ENCODE data around the gene RTP5. TPM values are rescaled to one million over a fixed set of nuclear protein-coding genes. Genes with fewer than 3 reads are reported as not detected.

The RTP5 gene
- total RNA-seq, 1 donor from 2014 or later = not detected

- Mint-ChIP-seq H3K27me3 (no peaks in the 10 kb centered on the region), H3K9me3 (peaks cover 3% of the 10 kb centered on the region), H3K4me1 (peaks cover 11% of the 10 kb centered on the region), H3K4me3 (no peak overlapping the region), H3K27ac (no peak overlapping the region), H3K36me3 (ENCODE audit: low read depth) (peaks cover 19% of the 10 kb centered on the region)
- intact Hi-C loops (cut with micrococcal nuclease) = no loop called here
- DNase-seq = no peak
Observed at GRCh38 chr2:241850544-241851324, 18.8 kb upstream of the RTP5 start.

- Mint-ChIP-seq H3K27me3 (no peaks in the 10 kb centered on the region), H3K27ac (no peak overlapping the region), H3K9me3 (no peaks in the 10 kb centered on the region), H3K4me1 (peaks cover 8% of the 10 kb centered on the region), H3K4me3 (no peak overlapping the region), H3K36me3 (ENCODE audit: low read depth) (peaks cover 15% of the 10 kb centered on the region)
- DNase-seq = no peak
- intact Hi-C loops (cut with micrococcal nuclease) = no loop called here
Observed at GRCh38 chr2:241851325-241852115, 18.0 kb upstream of the RTP5 start.

DNA sequence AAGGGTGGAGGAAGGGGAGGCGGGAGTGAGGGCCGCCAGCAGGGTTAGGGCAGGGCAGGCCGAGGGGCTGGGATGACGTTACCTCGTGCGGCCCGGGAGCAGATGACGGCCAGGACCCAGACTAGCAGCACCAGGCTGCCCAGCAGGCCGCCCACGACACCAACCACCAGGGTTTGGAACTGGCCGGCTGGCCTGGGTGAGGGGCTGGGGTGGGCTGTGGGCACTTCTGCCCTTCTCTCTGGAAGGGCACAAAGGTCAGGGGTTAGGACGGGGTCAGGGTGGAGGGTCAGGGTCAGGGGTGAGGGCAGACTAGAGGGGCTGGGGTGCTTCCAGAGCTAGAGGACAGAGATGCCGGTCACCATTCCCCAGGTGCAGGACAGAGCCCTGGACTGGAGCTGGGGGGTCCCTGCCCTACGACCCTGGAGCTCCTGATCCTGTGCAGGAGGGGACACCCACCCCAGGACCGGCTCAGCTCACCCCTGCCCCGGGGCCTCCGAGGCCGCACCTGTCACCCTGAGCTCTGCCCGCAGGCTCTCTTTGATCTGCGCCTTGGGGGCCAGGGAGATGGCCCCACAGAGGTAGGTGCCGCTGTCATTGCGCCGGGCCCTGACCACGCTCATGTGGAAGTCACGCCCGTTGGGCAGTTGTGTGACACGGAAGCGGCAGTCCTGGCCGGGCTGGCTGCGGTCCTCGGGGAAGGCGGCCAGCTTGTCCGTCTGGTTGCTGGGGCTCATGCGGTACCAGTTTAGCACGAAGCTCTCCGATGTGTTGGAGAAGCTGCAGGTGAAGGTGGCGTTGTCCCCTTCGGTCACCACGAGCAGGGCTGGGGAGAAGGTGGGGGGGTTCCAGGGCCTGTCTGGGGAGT lies 17.2 kb upstream of the RTP5 start:
- H3K36me3 Mint-ChIP-seq (ENCODE audit: low read depth) = peaks cover 17% of the 10 kb centered on the region
- H3K4me1 Mint-ChIP-seq = peaks cover 11% of the 10 kb centered on the region
- no peak for DNase-seq

GRCh38 chr2:241852981-241853631 lies 16.4 kb upstream of the RTP5 start:
- H3K27ac Mint-ChIP-seq = no peak overlapping the region
- DNase-seq = no peak
- H3K27me3 Mint-ChIP-seq = no peaks in the 10 kb centered on the region
- intact Hi-C loops (cut with micrococcal nuclease) = no loop called here
- no peak overlapping the region for H3K4me3 Mint-ChIP-seq
- H3K36me3 Mint-ChIP-seq (ENCODE audit: low read depth) = peaks cover 18% of the 10 kb centered on the region
- no peaks in the 10 kb centered on the region for H3K9me3 Mint-ChIP-seq
- peaks cover 11% of the 10 kb centered on the region for H3K4me1 Mint-ChIP-seq

More for the DNA sequence above, 17.2 kb upstream of the RTP5 start:
- intact Hi-C loops (cut with micrococcal nuclease) = no loop called here
- Mint-ChIP-seq H3K4me3 (no peak overlapping the region), H3K27me3 (no peaks in the 10 kb centered on the region), H3K9me3 (no peaks in the 10 kb centered on the region), H3K27ac (no peak overlapping the region)

DNA sequence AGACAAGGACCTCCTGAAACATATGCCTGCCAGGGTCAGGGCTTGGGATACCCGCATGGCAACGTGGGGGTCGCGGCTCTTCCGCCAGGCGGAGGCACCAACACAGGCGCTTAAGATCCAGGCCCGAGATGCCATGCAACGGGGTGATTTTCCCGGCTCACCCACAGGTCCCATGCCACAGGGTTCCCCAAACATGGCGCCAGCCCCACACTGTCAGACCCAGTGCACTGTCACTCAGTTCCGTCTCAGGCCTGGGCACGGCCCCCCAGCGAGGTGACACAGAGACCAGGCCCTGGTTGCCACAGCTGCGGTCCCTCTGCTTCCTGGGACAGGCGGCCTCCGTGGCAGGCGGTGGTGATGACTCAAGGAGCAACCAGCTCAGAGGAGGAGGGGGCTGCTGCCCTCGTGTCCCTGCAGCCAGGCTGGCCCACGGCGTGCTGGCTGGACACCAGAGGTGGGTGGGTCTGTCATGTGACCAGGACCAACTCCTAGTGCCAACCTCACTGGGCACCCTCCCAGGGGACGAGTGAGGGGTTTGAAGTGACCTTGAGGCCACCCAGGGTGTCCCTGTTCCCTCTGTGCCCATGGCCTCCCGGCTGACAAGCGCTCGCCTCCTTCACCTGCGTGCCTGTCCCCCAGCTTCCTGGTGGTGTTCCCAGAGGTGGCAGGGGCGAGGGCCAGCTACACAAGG lies 15.7 kb upstream of the RTP5 start:
- Mint-ChIP-seq H3K27me3 (no peaks in the 10 kb centered on the region), H3K4me3 (no peak overlapping the region), H3K9me3 (no peaks in the 10 kb centered on the region), H3K27ac (no peak overlapping the region), H3K4me1 (peaks cover 11% of the 10 kb centered on the region), H3K36me3 (ENCODE audit: low read depth) (peaks cover 16% of the 10 kb centered on the region)
- DNase-seq = no peak
- intact Hi-C loops (cut with micrococcal nuclease) = no loop called here

DNA sequence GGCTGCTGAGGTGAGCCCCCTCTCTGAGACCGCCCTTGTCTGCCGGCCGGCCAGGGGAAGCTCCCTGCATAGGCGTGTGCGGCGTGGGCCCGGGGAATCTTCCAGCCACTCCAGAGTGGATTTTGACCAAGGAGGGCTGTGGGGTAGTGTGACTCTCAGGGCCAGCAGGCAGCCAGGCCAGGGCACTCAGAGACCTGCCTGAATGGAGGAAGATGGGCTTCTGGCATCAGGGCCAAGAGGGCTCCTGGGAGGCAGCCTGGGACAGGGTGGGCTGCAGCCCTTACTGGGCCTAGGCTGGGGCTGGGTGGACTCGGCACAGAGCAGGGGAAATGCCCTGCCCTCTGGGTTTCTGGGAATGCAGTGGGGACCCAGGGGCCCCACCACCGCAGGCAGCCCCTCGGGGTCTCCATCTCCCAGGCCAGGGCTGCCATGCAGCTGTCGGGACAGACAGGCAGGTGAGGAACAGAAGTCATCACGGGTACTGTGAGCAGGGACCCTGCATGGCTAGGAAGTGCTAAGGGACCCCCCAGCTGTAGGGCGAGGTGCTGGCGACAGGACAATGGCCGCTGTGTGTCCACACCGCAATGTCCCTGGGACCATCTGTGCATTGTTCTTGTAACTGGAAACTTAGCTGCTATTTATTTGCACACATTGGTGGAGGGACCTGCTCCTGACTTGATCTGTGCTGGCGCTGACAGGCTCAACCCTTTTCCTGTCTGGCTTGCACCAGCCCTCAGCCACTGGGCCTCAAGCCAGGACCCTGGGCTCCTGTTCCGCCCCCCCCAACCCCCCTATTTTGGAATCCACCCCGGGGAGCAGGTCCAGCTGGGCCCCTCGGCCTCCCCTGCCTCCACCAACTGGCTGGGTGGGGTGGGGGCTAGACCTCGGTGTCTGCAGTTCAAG lies 14.9 kb upstream of the RTP5 start:
- peaks cover 15% of the 10 kb centered on the region for H3K36me3 Mint-ChIP-seq (ENCODE audit: low read depth)
- H3K27me3 Mint-ChIP-seq = no peaks in the 10 kb centered on the region
- H3K4me1 Mint-ChIP-seq = peaks cover 12% of the 10 kb centered on the region
- H3K27ac Mint-ChIP-seq = no peak overlapping the region
- no peaks in the 10 kb centered on the region for H3K9me3 Mint-ChIP-seq
- H3K4me3 Mint-ChIP-seq = no peak overlapping the region
- intact Hi-C loops (cut with micrococcal nuclease) = no loop called here
- DNase-seq = no peak

- Mint-ChIP-seq H3K9me3 (no peaks in the 10 kb centered on the region), H3K36me3 (ENCODE audit: low read depth) (peaks cover 15% of the 10 kb centered on the region), H3K27me3 (no peaks in the 10 kb centered on the region), H3K27ac (no peak overlapping the region), H3K4me1 (peaks cover 18% of the 10 kb centered on the region), H3K4me3 (peak overlapping the region; percentile 89)
- intact Hi-C loops (cut with micrococcal nuclease) = no loop called here
- no peak for DNase-seq
Observed at GRCh38 chr2:241855245-241855887, 14.2 kb upstream of the RTP5 start.

DNA sequence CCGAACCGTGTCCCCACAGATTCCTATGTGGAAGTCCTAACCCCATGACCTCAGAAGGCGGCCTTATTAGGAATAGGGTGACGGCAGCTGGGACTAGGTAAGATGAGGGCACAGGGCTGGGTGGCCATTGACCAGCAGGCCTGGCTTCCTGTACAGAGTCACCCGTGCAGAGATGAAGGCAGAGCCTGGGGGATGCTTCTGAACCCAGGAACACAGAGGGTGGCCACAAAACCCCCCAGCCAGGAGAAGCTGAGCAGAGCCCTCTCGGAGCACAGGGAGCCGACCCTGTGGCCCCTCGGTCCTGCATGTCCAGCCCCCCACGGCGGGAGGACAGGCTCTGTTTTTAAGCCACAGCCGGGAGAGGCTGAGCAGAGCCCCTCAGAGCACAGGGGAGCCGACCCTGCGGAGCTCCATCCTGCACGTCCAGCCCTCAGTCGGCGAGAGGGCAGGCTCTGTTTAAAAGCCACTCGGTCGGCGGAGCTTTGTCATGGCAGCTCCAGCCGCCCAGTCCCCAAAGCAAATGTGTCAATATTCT lies 13.6 kb upstream of the RTP5 start:
- H3K36me3 Mint-ChIP-seq (ENCODE audit: low read depth) = peaks cover 15% of the 10 kb centered on the region
- H3K4me3 Mint-ChIP-seq = peak overlapping the region; percentile 89
- no peaks in the 10 kb centered on the region for H3K9me3 Mint-ChIP-seq
- DNase-seq = no peak
- no peak overlapping the region for H3K27ac Mint-ChIP-seq
- intact Hi-C loops (cut with micrococcal nuclease) = no loop called here
- H3K4me1 Mint-ChIP-seq = peaks cover 21% of the 10 kb centered on the region
- no peaks in the 10 kb centered on the region for H3K27me3 Mint-ChIP-seq

DNA sequence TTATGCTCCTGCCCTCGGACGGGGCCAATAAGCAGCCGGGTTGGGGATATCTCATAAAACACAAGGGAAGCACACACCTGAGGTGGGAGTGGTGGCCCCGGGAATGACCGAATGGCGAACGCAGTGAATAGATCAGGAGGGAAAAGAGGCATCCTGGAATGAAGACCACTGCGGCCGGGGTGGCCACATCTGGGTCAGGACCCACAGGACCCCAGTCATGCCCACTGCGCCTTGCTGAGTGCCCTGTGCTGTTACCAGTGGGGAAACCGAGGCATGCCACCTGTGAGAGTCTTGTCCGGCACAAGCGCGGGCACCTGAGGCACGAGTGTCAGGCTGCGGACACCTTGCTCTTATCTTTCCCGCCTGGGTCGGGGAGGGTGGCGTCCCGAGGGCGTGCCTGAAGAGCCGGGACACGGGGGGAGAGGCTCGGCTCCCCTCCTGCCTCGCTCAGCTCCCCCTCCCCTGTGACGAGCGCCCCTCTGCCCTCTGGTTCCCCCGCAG lies 12.4 kb upstream of the RTP5 start:
- no peak for DNase-seq
- peak overlapping the region; percentile 89 for H3K4me3 Mint-ChIP-seq
- no peaks in the 10 kb centered on the region for H3K27me3 Mint-ChIP-seq
- intact Hi-C loops (cut with micrococcal nuclease) = no loop called here
- H3K27ac Mint-ChIP-seq = peak overlapping the region; percentile 66
- H3K9me3 Mint-ChIP-seq = peaks cover 4% of the 10 kb centered on the region
- peaks cover 16% of the 10 kb centered on the region for H3K36me3 Mint-ChIP-seq (ENCODE audit: low read depth)
- H3K4me1 Mint-ChIP-seq = peaks cover 33% of the 10 kb centered on the region

DNA sequence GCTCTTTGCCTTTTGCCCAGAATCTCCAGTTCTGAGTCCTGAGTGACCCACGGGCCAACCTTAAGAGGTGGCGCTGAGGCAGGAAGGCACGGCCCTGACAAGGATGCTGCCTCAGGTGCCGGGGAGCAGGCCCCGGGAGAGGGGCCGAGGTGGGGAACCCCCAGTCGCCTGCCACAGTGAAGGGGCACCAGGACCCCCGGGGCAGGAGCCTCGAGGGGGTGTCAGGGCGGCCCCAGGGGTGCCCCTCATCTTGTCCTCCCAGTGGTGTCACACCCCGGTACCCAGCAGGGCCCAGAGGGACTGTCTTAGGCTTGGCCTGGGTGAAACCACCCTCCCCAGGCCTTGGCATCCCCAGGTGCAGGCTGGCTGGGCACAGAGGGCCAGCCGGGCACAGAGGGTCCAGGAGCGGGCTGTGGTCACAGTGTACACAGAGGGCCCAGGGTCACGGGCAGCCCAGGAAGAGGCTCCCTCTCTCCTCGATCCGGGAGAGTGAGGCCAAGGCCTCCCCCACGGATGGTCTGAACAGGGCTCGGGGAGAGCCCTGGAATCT lies 11.9 kb upstream of the RTP5 start:
- Mint-ChIP-seq H3K9me3 (peaks cover 4% of the 10 kb centered on the region), H3K27me3 (no peaks in the 10 kb centered on the region), H3K4me1 (peaks cover 38% of the 10 kb centered on the region), H3K36me3 (ENCODE audit: low read depth) (peaks cover 16% of the 10 kb centered on the region), H3K4me3 (peak overlapping the region; percentile 89), H3K27ac (peak overlapping the region; percentile 79)
- DNase-seq = no peak
- intact Hi-C loops (cut with micrococcal nuclease) = loop anchor here (2.0 kb wide), 1 partner anchor 23 kb away; no protein-coding TSS in a partner anchor

All from activated CD4-positive, alpha-beta T cell treated with anti-CD3 and anti-CD28 coated beads, Interleukin-2, amount 10 ng/mL, durations not matched to agents 24 days and 14 days (primary cell).